Sciatic nerve (tissue), 2 donors: ENCODE measurements around the gene M6PR. TPM values are rescaled to one million over a fixed set of nuclear protein-coding genes. Genes with fewer than 3 reads are reported as not detected.
"Not testable (repeated sequence)": the region's sequence is repeated elsewhere in the genome, so short reads cannot be mapped to it uniquely, and the experiment has no call there.

Source experiments
- ATAC-seq: fragments of 200-7000 bp; cut with Tn5 transposase; one replicate; pipeline ENCODE4 v1.9.1; 2020; ENCODE audit warnings: mild to moderate bottlenecking, moderate library complexity
- DNase-seq: peaks from one replicate; pipeline ENCODE4 v3.0.0-alpha.2; 2020; ENCODE audit warnings: low spot score
- intact Hi-C: fragments of 100-400 bp; cut with DNase I; formaldehyde crosslinking; loops from one replicate; pipeline ENCODE4 v1.14.2; 2022
- total RNA-seq: library from RNA; stranded (reverse); fragmentation: NEBNext Ultra II Directional; extraction: Animal tissue kit (Norgen Biotek cat#: 25700); gene quantifications from one replicate; pipeline ENCODE4 v1.2.1, GENCODE V29; 2021
- donor health status: DM: no; HTN: no; CAD: no.
- donor health status: DM: no; HTN: no; CAD: no.

The M6PR gene
- total RNA-seq, 1 donor from 2014 or later = 101 TPM

GRCh38 chr12:8917031-8917430, 32.4 kb downstream of the M6PR start:
- intact Hi-C loops = no loop called here
- ATAC-seq = no peak
- no peak for DNase-seq

GRCh38 chr12:8916154-8916553, 33.3 kb downstream of the M6PR start:
- intact Hi-C loops = no loop called here
- ATAC-seq (no peak), DNase-seq (no peak)

- intact Hi-C loops = no loop called here
- ATAC-seq = peak; percentile 69
- peak; percentile 66 for DNase-seq
Observed at GRCh38 chr12:8914716-8915526, 34.5 kb downstream of the M6PR start.

GRCh38 chr12:8914033-8914715, 35.3 kb downstream of the M6PR start, which contains the start of gene PHC1:
Gene PHC1 (plus strand): TSS chr12:8914509. CDS start chr12:8917678, 3,169 bp downstream.
- intact Hi-C loops = not testable (repeated sequence)
- peak; percentile 90 for DNase-seq
- peak; percentile 91 for ATAC-seq

GRCh38 chr12:8913702-8914032, 35.8 kb downstream of the M6PR start:
- intact Hi-C loops = no loop called here
- DNase-seq (no peak), ATAC-seq (no peak)

- intact Hi-C loops = no loop called here
- no peak for DNase-seq
- ATAC-seq = no peak
Observed at GRCh38 chr12:8912914-8913313, 36.5 kb downstream of the M6PR start.

GRCh38 chr12:8911606-8912268, 37.7 kb downstream of the M6PR start:
- DNase-seq (no peak), ATAC-seq (no peak)
- intact Hi-C loops = no loop called here

- intact Hi-C loops = no loop called here
- ATAC-seq (no peak), DNase-seq (no peak)
Observed at GRCh38 chr12:8909752-8910151, 39.7 kb downstream of the M6PR start.

- DNase-seq = no peak
- intact Hi-C loops = no loop called here
- ATAC-seq = no peak
Observed at GRCh38 chr12:8907513-8907912, 41.9 kb downstream of the M6PR start.

GRCh38 chr12:8906266-8907180, 42.9 kb downstream of the M6PR start:
- ATAC-seq = no peak
- intact Hi-C loops = no loop called here
- no peak for DNase-seq

- intact Hi-C loops = no loop called here
- DNase-seq (no peak), ATAC-seq (no peak)
Observed at GRCh38 chr12:8905546-8905945, 43.9 kb downstream of the M6PR start.

- DNase-seq = no peak
- intact Hi-C loops = no loop called here
- no peak for ATAC-seq
Observed at GRCh38 chr12:8904665-8905064, 44.8 kb downstream of the M6PR start.

- ATAC-seq = no peak
- DNase-seq = no peak
Observed at GRCh38 chr12:8903646-8904045, 45.8 kb downstream of the M6PR start.

GRCh38 chr12:8902703-8903102, 46.7 kb downstream of the M6PR start:
- DNase-seq, ATAC-seq, intact Hi-C loops: not testable (repeated sequence)

More at GRCh38 chr12:8903646-8904045, 45.8 kb downstream of the M6PR start:
- intact Hi-C loops = no loop called here

- DNase-seq (no peak), ATAC-seq (no peak)
- intact Hi-C loops = no loop called here
Observed at GRCh38 chr12:8899830-8900229, 49.6 kb downstream of the M6PR start.

- intact Hi-C loops = no loop called here
- ATAC-seq (no peak), DNase-seq (no peak)
Observed at GRCh38 chr12:8897081-8897480, 52.4 kb downstream of the M6PR start.

- ATAC-seq (no peak), DNase-seq (no peak)
- intact Hi-C loops = no loop called here
Observed at GRCh38 chr12:8894986-8895385, 54.5 kb downstream of the M6PR start.

- no peak for DNase-seq
- intact Hi-C loops = no loop called here
- no peak for ATAC-seq
Observed at GRCh38 chr12:8894378-8894777, 55.1 kb downstream of the M6PR start.

- DNase-seq (no peak), ATAC-seq (no peak)
- intact Hi-C loops = no loop called here
Observed at GRCh38 chr12:8891976-8892375, 57.5 kb downstream of the M6PR start.
